Measurements from ENCODE around the gene TEX22.

Gene TEX22

GRCh38 chr14:105367116-105368031 lies 31.0 kb upstream of the TEX22 start:
- Histone ChIP-seq H3K4me1 (ENCODE audit: control insufficient read depth, insufficient read depth, low read length) (no peaks in the 10 kb centered on the region), H3K27me3 (ENCODE audit: control insufficient read depth, insufficient read depth, low read length) (no peaks in the 10 kb centered on the region), H3K36me3 (ENCODE audit: control insufficient read depth, insufficient read depth, low read length) (0 out of 2 replicates have a peak, but pooled peaks cover 2% of the 10 kb centered on the region), H3K4me3 (ENCODE audit: low read depth, low read length) (no peak overlapping the region), H3K9me3 (ENCODE audit: control insufficient read depth, insufficient read depth, low read length) (no peaks in the 10 kb centered on the region), H3K9ac (ENCODE audit: low read depth, low read length) (no peak overlapping the region), H3K27ac (ENCODE audit: low read depth, low read length) (no peak overlapping the region)

GRCh38 chr14:105368032-105368417 lies 30.3 kb upstream of the TEX22 start:
- no peak overlapping the region for H3K4me3 ChIP-seq (ENCODE audit: low read depth, low read length)
- 0 out of 2 replicates have a peak, but pooled peaks cover 2% of the 10 kb centered on the region for H3K36me3 ChIP-seq (ENCODE audit: control insufficient read depth, insufficient read depth, low read length)
- H3K9ac ChIP-seq (ENCODE audit: low read depth, low read length): no peak overlapping the region
- H3K9me3 ChIP-seq (ENCODE audit: control insufficient read depth, insufficient read depth, low read length): no peaks in the 10 kb centered on the region
- H3K27me3 ChIP-seq (ENCODE audit: control insufficient read depth, insufficient read depth, low read length): no peaks in the 10 kb centered on the region
- no peak overlapping the region for H3K27ac ChIP-seq (ENCODE audit: low read depth, low read length)
- H3K4me1 ChIP-seq (ENCODE audit: control insufficient read depth, insufficient read depth, low read length): no peaks in the 10 kb centered on the region

- Histone ChIP-seq H3K9ac (ENCODE audit: low read depth, low read length) (no peak overlapping the region), H3K9me3 (ENCODE audit: control insufficient read depth, insufficient read depth, low read length) (no peaks in the 10 kb centered on the region)
These were observed 29.9 kb upstream of the TEX22 start for GRCh38 chr14:105368426-105368825.

GRCh38 chr14:105368910-105369652 lies 29.3 kb upstream of the TEX22 start:
- Histone ChIP-seq H3K9ac (ENCODE audit: low read depth, low read length) (no peak overlapping the region), H3K4me3 (ENCODE audit: low read depth, low read length) (no peak overlapping the region), H3K9me3 (ENCODE audit: control insufficient read depth, insufficient read depth, low read length) (no peaks in the 10 kb centered on the region), H3K27ac (ENCODE audit: low read depth, low read length) (no peak overlapping the region), H3K27me3 (ENCODE audit: control insufficient read depth, insufficient read depth, low read length) (no peaks in the 10 kb centered on the region), H3K36me3 (ENCODE audit: control insufficient read depth, insufficient read depth, low read length) (0 out of 2 replicates have a peak, but pooled peaks cover 2% of the 10 kb centered on the region), H3K4me1 (ENCODE audit: control insufficient read depth, insufficient read depth, low read length) (no peaks in the 10 kb centered on the region)

More at GRCh38 chr14:105368426-105368825, 29.9 kb upstream of the TEX22 start:
- Histone ChIP-seq H3K36me3 (ENCODE audit: control insufficient read depth, insufficient read depth, low read length) (0 out of 2 replicates have a peak, but pooled peaks cover 2% of the 10 kb centered on the region), H3K27me3 (ENCODE audit: control insufficient read depth, insufficient read depth, low read length) (no peaks in the 10 kb centered on the region), H3K27ac (ENCODE audit: low read depth, low read length) (no peak overlapping the region), H3K4me3 (ENCODE audit: low read depth, low read length) (no peak overlapping the region), H3K4me1 (ENCODE audit: control insufficient read depth, insufficient read depth, low read length) (no peaks in the 10 kb centered on the region)

GRCh38 chr14:105369653-105370040 lies 28.7 kb upstream of the TEX22 start:
- Histone ChIP-seq H3K9ac (ENCODE audit: low read depth, low read length) (no peak overlapping the region), H3K36me3 (ENCODE audit: control insufficient read depth, insufficient read depth, low read length) (0 out of 2 replicates have a peak, but pooled peaks cover 2% of the 10 kb centered on the region), H3K4me3 (ENCODE audit: low read depth, low read length) (no peak overlapping the region), H3K9me3 (ENCODE audit: control insufficient read depth, insufficient read depth, low read length) (no peaks in the 10 kb centered on the region), H3K27ac (ENCODE audit: low read depth, low read length) (no peak overlapping the region), H3K4me1 (ENCODE audit: control insufficient read depth, insufficient read depth, low read length) (no peaks in the 10 kb centered on the region), H3K27me3 (ENCODE audit: control insufficient read depth, insufficient read depth, low read length) (no peaks in the 10 kb centered on the region)

- H3K27me3 ChIP-seq (ENCODE audit: control insufficient read depth, insufficient read depth, low read length): no peaks in the 10 kb centered on the region
- H3K9ac ChIP-seq (ENCODE audit: low read depth, low read length): no peak overlapping the region
- no peak overlapping the region for H3K4me3 ChIP-seq (ENCODE audit: low read depth, low read length)
- H3K36me3 ChIP-seq (ENCODE audit: control insufficient read depth, insufficient read depth, low read length): no peaks in the 10 kb centered on the region
- no peaks in the 10 kb centered on the region for H3K4me1 ChIP-seq (ENCODE audit: control insufficient read depth, insufficient read depth, low read length)
- H3K27ac ChIP-seq (ENCODE audit: low read depth, low read length): no peak overlapping the region
- no peaks in the 10 kb centered on the region for H3K9me3 ChIP-seq (ENCODE audit: control insufficient read depth, insufficient read depth, low read length)
These were observed 23.9 kb upstream of the TEX22 start for GRCh38 chr14:105374389-105374788.

GRCh38 chr14:105375635-105376057 lies 22.7 kb upstream of the TEX22 start:
- H3K36me3 ChIP-seq (ENCODE audit: control insufficient read depth, insufficient read depth, low read length): 0 out of 2 replicates have a peak, but pooled peaks cover 5% of the 10 kb centered on the region
- no peak overlapping the region for H3K27ac ChIP-seq (ENCODE audit: low read depth, low read length)
- no peak overlapping the region for H3K4me3 ChIP-seq (ENCODE audit: low read depth, low read length)
- no peak overlapping the region for H3K9ac ChIP-seq (ENCODE audit: low read depth, low read length)
- H3K27me3 ChIP-seq (ENCODE audit: control insufficient read depth, insufficient read depth, low read length): no peaks in the 10 kb centered on the region
- H3K4me1 ChIP-seq (ENCODE audit: control insufficient read depth, insufficient read depth, low read length): no peaks in the 10 kb centered on the region
- H3K9me3 ChIP-seq (ENCODE audit: control insufficient read depth, insufficient read depth, low read length): no peaks in the 10 kb centered on the region

GRCh38 chr14:105376521-105377440 lies 21.6 kb upstream of the TEX22 start:
- H3K9ac ChIP-seq (ENCODE audit: low read depth, low read length): no peak overlapping the region
- H3K4me3 ChIP-seq (ENCODE audit: low read depth, low read length): no peak overlapping the region
- H3K9me3 ChIP-seq (ENCODE audit: control insufficient read depth, insufficient read depth, low read length): no peaks in the 10 kb centered on the region
- H3K4me1 ChIP-seq (ENCODE audit: control insufficient read depth, insufficient read depth, low read length): no peaks in the 10 kb centered on the region
- H3K27ac ChIP-seq (ENCODE audit: low read depth, low read length): no peak overlapping the region
- H3K36me3 ChIP-seq (ENCODE audit: control insufficient read depth, insufficient read depth, low read length): 0 out of 2 replicates have a peak, but pooled peaks cover 5% of the 10 kb centered on the region
- H3K27me3 ChIP-seq (ENCODE audit: control insufficient read depth, insufficient read depth, low read length): no peaks in the 10 kb centered on the region

GRCh38 chr14:105377555-105378182 lies 20.7 kb upstream of the TEX22 start:
- Histone ChIP-seq H3K9ac (ENCODE audit: low read depth, low read length) (no peak overlapping the region), H3K4me3 (ENCODE audit: low read depth, low read length) (no peak overlapping the region), H3K27ac (ENCODE audit: low read depth, low read length) (no peak overlapping the region), H3K4me1 (ENCODE audit: control insufficient read depth, insufficient read depth, low read length) (no peaks in the 10 kb centered on the region), H3K36me3 (ENCODE audit: control insufficient read depth, insufficient read depth, low read length) (peaks cover 8% of the 10 kb centered on the region), H3K27me3 (ENCODE audit: control insufficient read depth, insufficient read depth, low read length) (no peaks in the 10 kb centered on the region), H3K9me3 (ENCODE audit: control insufficient read depth, insufficient read depth, low read length) (no peaks in the 10 kb centered on the region)

- Histone ChIP-seq H3K36me3 (ENCODE audit: control insufficient read depth, insufficient read depth, low read length) (peaks cover 13% of the 10 kb centered on the region), H3K4me3 (ENCODE audit: low read depth, low read length) (no peak overlapping the region), H3K9me3 (ENCODE audit: control insufficient read depth, insufficient read depth, low read length) (no peaks in the 10 kb centered on the region), H3K4me1 (ENCODE audit: control insufficient read depth, insufficient read depth, low read length) (no peaks in the 10 kb centered on the region), H3K27ac (ENCODE audit: low read depth, low read length) (no peak overlapping the region), H3K27me3 (ENCODE audit: control insufficient read depth, insufficient read depth, low read length) (no peaks in the 10 kb centered on the region), H3K9ac (ENCODE audit: low read depth, low read length) (no peak overlapping the region)
These were observed 20.1 kb upstream of the TEX22 start for GRCh38 chr14:105378199-105378598.

All from HUES48 (cell line).